GM12874 (cell line): ENCODE measurements around the gene NFIC.

Experiments used
- CTCF ChIP-seq: IDR thresholded peaks from 2 replicates; pipeline ENCODE4 v1.5.1; 2011; ENCODE audit warnings: low read depth, mild to moderate bottlenecking, control low read depth, low read length, moderate library complexity; ENCODE audit not compliant: insufficient read depth

The NFIC gene

GRCh38 chr19:3457528-3458228 lies 91.3 kb downstream of the NFIC start:
- no peak for TF ChIP-seq CTCF

- TF ChIP-seq CTCF, result no peak
Observed at GRCh38 chr19:3458229-3459088, 92.1 kb downstream of the NFIC start.

- TF ChIP-seq CTCF, result no peak
Observed at GRCh38 chr19:3459089-3459881, 92.9 kb downstream of the NFIC start.

GRCh38 chr19:3459965-3460582 lies 93.7 kb downstream of the NFIC start:
- no peak for TF ChIP-seq CTCF

GRCh38 chr19:3462991-3463713 lies 96.8 kb downstream of the NFIC start:
- TF ChIP-seq CTCF, result no peak

GRCh38 chr19:3463714-3464586 lies 97.6 kb downstream of the NFIC start:
- no peak for TF ChIP-seq CTCF
